GM23338 (cell line): Measurements from ENCODE around the gene GLT6D1. TPM values are rescaled to one million over a fixed set of nuclear protein-coding genes. Genes with fewer than 3 reads are reported as not detected.

Experiments
- ATAC-seq: fragments of 200-7000 bp; cut with Tn5 transposase; 3 replicates; pipeline ENCODE4 v1.9.1; 2020
- DNase-seq: peaks from one replicate; pipeline ENCODE4 v3.0.0-alpha.2; 2015; ENCODE audit warnings: low spot score
- H2AFZ ChIP-seq: fragments of 200-600 bp; sonication (generic); 2 replicates; pipeline ENCODE4 v1.8.0; 2016; ENCODE audit warnings: antibody characterized with exemption, mild to moderate bottlenecking, moderate library complexity
- H3F3A ChIP-seq: fragments of 200-600 bp; sonication (generic); replicated peaks from 2 replicates; pipeline ENCODE4 v1.8.0; 2017; ENCODE audit warnings: antibody characterized with exemption, mixed run types, low read depth
- H3K27ac ChIP-seq: fragments of 200-600 bp; sonication (generic); 2 replicates; pipeline ENCODE4 v1.6.1; 2016; ENCODE audit warnings: low read depth
- H3K27me3 ChIP-seq: fragments of 200-600 bp; sonication (generic); 2 replicates; pipeline ENCODE4 v1.8.0; 2016; ENCODE audit warnings: mild to moderate bottlenecking, mixed run types, moderate library complexity; ENCODE audit not compliant: insufficient read depth
- H3K36me3 ChIP-seq: fragments of 200-600 bp; sonication (generic); 2 replicates; pipeline ENCODE4 v1.8.0; 2016; ENCODE audit warnings: mild to moderate bottlenecking; ENCODE audit not compliant: insufficient read depth
- H3K4me1 ChIP-seq: fragments of 200-600 bp; sonication (generic); 2 replicates; pipeline ENCODE4 v1.8.0; 2016; ENCODE audit warnings: mild to moderate bottlenecking, moderate library complexity; ENCODE audit not compliant: insufficient read depth
- H3K4me2 ChIP-seq: fragments of 200-600 bp; sonication (generic); 2 replicates; pipeline ENCODE4 v1.7.1; 2017; ENCODE audit warnings: mixed run types
- H3K4me3 ChIP-seq: fragments of 200-600 bp; sonication (generic); 2 replicates; pipeline ENCODE4 v1.6.1; 2016; ENCODE audit warnings: mixed run types
- H3K79me2 ChIP-seq: fragments of 200-600 bp; sonication (generic); replicated peaks from 2 replicates; pipeline ENCODE4 v1.8.0; 2017; ENCODE audit warnings: mild to moderate bottlenecking; ENCODE audit not compliant: insufficient read depth
- H3K9me2 ChIP-seq: fragments of 200-600 bp; sonication (generic); 2 replicates; pipeline ENCODE4 v1.8.0; 2017; ENCODE audit not compliant: insufficient read depth
- H4K20me1 ChIP-seq: fragments of 200-600 bp; sonication (generic); replicated peaks from 2 replicates; pipeline ENCODE4 v1.8.0; 2017; ENCODE audit warnings: mild to moderate bottlenecking; ENCODE audit not compliant: insufficient read depth
- H3K27ac Mint-ChIP-seq: 2 replicates; pipeline ENCODE4 v1.8.0; 2020; ENCODE audit warnings: inconsistent platforms, mild to moderate bottlenecking, moderate library complexity, mixed read lengths
- H3K27me3 Mint-ChIP-seq: 3 replicates; pipeline ENCODE4 v1.8.0; 2022; ENCODE audit warnings: low read depth, mild to moderate bottlenecking, moderate library complexity, mixed read lengths, inconsistent platforms; ENCODE audit not compliant: insufficient read depth, poor library complexity
- H3K36me3 Mint-ChIP-seq: 3 replicates; pipeline ENCODE4 v1.8.0; 2021; ENCODE audit warnings: low read depth, mild to moderate bottlenecking, inconsistent platforms, moderate library complexity, mixed read lengths
- H3K4me1 Mint-ChIP-seq: 3 replicates; pipeline ENCODE4 v1.8.0; 2020; ENCODE audit warnings: mild to moderate bottlenecking, inconsistent platforms, mixed read lengths
- H3K4me3 Mint-ChIP-seq: 3 replicates; pipeline ENCODE4 v1.8.0; 2021; ENCODE audit warnings: moderate library complexity, mild to moderate bottlenecking, inconsistent platforms, mixed read lengths
- H3K9me3 Mint-ChIP-seq: 3 replicates; pipeline ENCODE4 v1.8.0; 2020; ENCODE audit warnings: moderate library complexity, mild to moderate bottlenecking, inconsistent platforms, mixed read lengths
- CREB1 ChIP-seq: fragments of 250-450 bp; sonication (Bioruptor Pico); IDR thresholded peaks from 2 replicates; pipeline ENCODE4 v1.5.0; 2020; ENCODE audit warnings: low read depth, mild to moderate bottlenecking, moderate library complexity
- ZNF114 ChIP-seq: fragments of 250-450 bp; sonication (Bioruptor Pico); IDR thresholded peaks from 2 replicates; pipeline ENCODE4 v1.5.0; 2020; ENCODE audit warnings: mild to moderate bottlenecking, moderate library complexity
- ZNF331 ChIP-seq: fragments of 250-450 bp; sonication (Bioruptor Pico); IDR thresholded peaks from 2 replicates; pipeline ENCODE4 v1.5.0; 2020; ENCODE audit warnings: low read depth, mild to moderate bottlenecking, moderate library complexity
- polyA plus RNA-seq: library from polyadenylated mRNA; unstranded; fragments of >200 nt; fragmentation: Nextera tagmentation; extraction: Ambion mirVana; gene quantifications from 2 replicates; pipeline ENCODE4 v1.2.1, GENCODE V29; 2016
- total RNA-seq: library from RNA; depleted of rRNA; stranded (reverse); fragments of >200 nt; shearing (Covaris generic); gene quantifications from 2 replicates; pipeline ENCODE4 v1.2.3, GENCODE V29; 2014
- TF ChIP-seq, protein P1 (sequence below): fragments of 250-450 bp; sonication (Bioruptor Pico); IDR thresholded peaks from 2 replicates; pipeline ENCODE4 v1.5.0; 2020; ENCODE audit warnings: mild to moderate bottlenecking, moderate library complexity
- TF ChIP-seq, protein P2 (sequence below), 2 experiments: fragments of 200-600 bp in 1 of 2; sonication (generic) in 1 of 2; conservative IDR thresholded peaks; 2 replicates each; pipeline versions ENCODE4 v1.5.1 to v1.6.1; 2016 to 2017; ENCODE audit warnings: antibody characterized with exemption in 2 of 2, low read depth in 2 of 2, mild to moderate bottlenecking in 2 of 2, moderate library complexity in 1 of 2

Gene GLT6D1
- total and polyA plus RNA-seq, 2 experiments from 2014 or later: not detected

DNA sequence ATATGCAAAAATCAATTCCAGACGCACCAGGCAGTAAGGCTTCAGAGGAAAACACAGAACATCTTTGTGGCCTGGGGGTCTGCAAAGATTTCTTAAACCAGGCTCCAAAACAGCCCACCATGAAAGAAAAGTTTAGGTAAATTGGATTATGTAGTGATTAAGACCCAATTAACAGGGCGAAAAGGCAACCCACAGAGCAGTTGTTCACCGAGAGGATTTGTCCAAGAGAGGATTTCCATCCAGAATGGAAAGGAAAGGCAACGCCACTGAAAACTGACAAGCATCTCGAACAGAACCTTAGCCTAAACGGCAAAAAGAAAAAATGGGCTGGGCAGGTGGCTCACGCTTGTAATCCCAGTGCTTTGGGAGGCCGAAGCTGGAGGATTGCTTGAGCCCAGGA, 37.4 kb downstream of the GLT6D1 start (continued):
- TF ChIP-seq, protein P1, sequence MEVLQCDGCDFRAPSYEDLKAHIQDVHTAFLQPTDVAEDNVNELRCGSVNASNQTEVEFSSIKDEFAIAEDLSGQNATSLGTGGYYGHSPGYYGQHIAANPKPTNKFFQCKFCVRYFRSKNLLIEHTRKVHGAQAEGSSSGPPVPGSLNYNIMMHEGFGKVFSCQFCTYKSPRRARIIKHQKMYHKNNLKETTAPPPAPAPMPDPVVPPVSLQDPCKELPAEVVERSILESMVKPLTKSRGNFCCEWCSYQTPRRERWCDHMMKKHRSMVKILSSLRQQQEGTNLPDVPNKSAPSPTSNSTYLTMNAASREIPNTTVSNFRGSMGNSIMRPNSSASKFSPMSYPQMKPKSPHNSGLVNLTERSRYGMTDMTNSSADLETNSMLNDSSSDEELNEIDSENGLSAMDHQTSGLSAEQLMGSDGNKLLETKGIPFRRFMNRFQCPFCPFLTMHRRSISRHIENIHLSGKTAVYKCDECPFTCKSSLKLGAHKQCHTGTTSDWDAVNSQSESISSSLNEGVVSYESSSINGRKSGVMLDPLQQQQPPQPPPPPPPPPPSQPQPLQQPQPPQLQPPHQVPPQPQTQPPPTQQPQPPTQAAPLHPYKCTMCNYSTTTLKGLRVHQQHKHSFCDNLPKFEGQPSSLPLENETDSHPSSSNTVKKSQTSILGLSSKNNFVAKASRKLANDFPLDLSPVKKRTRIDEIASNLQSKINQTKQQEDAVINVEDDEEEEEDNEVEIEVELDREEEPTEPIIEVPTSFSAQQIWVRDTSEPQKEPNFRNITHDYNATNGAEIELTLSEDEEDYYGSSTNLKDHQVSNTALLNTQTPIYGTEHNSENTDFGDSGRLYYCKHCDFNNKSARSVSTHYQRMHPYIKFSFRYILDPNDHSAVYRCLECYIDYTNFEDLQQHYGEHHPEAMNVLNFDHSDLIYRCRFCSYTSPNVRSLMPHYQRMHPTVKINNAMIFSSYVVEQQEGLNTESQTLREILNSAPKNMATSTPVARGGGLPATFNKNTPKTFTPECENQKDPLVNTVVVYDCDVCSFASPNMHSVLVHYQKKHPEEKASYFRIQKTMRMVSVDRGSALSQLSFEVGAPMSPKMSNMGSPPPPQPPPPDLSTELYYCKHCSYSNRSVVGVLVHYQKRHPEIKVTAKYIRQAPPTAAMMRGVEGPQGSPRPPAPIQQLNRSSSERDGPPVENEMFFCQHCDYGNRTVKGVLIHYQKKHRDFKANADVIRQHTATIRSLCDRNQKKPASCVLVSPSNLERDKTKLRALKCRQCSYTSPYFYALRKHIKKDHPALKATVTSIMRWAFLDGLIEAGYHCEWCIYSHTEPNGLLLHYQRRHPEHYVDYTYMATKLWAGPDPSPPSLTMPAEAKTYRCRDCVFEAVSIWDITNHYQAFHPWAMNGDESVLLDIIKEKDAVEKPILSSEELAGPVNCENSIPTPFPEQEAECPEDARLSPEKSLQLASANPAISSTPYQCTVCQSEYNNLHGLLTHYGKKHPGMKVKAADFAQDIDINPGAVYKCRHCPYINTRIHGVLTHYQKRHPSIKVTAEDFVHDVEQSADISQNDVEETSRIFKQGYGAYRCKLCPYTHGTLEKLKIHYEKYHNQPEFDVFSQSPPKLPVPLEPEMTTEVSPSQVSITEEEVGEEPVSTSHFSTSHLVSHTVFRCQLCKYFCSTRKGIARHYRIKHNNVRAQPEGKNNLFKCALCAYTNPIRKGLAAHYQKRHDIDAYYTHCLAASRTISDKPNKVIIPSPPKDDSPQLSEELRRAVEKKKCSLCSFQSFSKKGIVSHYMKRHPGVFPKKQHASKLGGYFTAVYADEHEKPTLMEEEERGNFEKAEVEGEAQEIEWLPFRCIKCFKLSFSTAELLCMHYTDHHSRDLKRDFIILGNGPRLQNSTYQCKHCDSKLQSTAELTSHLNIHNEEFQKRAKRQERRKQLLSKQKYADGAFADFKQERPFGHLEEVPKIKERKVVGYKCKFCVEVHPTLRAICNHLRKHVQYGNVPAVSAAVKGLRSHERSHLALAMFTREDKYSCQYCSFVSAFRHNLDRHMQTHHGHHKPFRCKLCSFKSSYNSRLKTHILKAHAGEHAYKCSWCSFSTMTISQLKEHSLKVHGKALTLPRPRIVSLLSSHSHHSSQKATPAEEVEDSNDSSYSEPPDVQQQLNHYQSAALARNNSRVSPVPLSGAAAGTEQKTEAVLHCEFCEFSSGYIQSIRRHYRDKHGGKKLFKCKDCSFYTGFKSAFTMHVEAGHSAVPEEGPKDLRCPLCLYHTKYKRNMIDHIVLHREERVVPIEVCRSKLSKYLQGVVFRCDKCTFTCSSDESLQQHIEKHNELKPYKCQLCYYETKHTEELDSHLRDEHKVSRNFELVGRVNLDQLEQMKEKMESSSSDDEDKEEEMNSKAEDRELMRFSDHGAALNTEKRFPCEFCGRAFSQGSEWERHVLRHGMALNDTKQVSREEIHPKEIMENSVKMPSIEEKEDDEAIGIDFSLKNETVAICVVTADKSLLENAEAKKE (CRISPR knock-in tag): no peak
- TF ChIP-seq, protein P2, sequence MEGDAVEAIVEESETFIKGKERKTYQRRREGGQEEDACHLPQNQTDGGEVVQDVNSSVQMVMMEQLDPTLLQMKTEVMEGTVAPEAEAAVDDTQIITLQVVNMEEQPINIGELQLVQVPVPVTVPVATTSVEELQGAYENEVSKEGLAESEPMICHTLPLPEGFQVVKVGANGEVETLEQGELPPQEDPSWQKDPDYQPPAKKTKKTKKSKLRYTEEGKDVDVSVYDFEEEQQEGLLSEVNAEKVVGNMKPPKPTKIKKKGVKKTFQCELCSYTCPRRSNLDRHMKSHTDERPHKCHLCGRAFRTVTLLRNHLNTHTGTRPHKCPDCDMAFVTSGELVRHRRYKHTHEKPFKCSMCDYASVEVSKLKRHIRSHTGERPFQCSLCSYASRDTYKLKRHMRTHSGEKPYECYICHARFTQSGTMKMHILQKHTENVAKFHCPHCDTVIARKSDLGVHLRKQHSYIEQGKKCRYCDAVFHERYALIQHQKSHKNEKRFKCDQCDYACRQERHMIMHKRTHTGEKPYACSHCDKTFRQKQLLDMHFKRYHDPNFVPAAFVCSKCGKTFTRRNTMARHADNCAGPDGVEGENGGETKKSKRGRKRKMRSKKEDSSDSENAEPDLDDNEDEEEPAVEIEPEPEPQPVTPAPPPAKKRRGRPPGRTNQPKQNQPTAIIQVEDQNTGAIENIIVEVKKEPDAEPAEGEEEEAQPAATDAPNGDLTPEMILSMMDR (conservative IDR thresholded peaks at IDR 0.05; ENCODE audit: low read depth in 2 of 2): no peak
- TF ChIP-seq ZNF114 (CRISPR knock-in tag): no peak
- no peak for TF ChIP-seq CREB1 (CRISPR knock-in tag)

DNA sequence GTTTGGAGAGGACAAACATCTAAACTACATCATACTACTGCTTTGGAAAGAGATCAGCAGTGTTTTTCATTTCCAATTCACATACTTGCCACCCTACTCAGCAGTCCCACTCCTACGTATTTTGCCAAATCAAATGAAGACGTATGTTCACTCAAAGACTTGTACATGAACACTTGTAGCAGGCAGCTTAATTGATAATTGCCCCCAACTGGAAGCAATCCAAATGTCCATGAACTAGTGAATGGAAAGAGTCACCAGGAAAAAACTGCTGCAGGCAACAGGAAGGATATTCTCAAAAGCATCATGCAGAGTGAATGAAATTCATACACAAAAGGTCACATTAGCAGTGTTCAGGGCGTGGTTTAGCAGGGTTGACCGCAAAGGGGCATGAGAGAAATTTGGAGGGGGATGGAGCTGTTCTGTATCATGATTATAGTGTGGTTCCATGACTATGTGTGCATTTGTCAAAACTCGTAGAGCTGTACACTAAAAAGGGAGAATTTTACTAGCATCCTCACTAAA, 39.0 kb downstream of the GLT6D1 start:
- Histone ChIP-seq H3K4me2 (no peak overlapping the region), H3K27ac (no peak overlapping the region), H3F3A (no peaks in the 10 kb centered on the region), H3K36me3 (no peaks in the 10 kb centered on the region), H3K4me3 (no peak overlapping the region), H3K79me2 (no peaks in the 10 kb centered on the region), H3K4me1 (no peaks in the 10 kb centered on the region), H4K20me1 (no peaks in the 10 kb centered on the region), H3K9me2 (0 out of 2 replicates have a peak, but pooled peaks cover 3% of the 10 kb centered on the region), H3K27me3 (no peaks in the 10 kb centered on the region), H2AFZ (no peak overlapping the region)
- Mint-ChIP-seq H3K27ac (no peak overlapping the region), H3K4me3 (no peak overlapping the region), H3K27me3 (peaks cover 6% of the 10 kb centered on the region), H3K36me3 (no peaks in the 10 kb centered on the region), H3K9me3 (peaks cover 12% of the 10 kb centered on the region), H3K4me1 (peaks cover 3% of the 10 kb centered on the region)
- ATAC-seq (no peak), DNase-seq (no peak)
- TF ChIP-seq ZNF331 (CRISPR knock-in tag): no peak
- TF ChIP-seq, protein P2 (conservative IDR thresholded peaks at IDR 0.05; ENCODE audit: low read depth in 2 of 2): no peak
